NB4 (cell line): ENCODE data around the gene TUBGCP3.

Experiments used
- DNase-seq: peaks from one replicate; pipeline ENCODE4 v3.0.0; 2010; ENCODE audit warnings: low read depth
- H3K4me3 ChIP-seq: one replicate; pipeline ENCODE4 v1.5.1; 2011; ENCODE audit warnings: mild to moderate bottlenecking, low read depth, low read length, moderate library complexity
- CTCF ChIP-seq: IDR thresholded peaks from one replicate; pipeline ENCODE4 v1.5.1; 2012; ENCODE audit warnings: low read depth, low read length
- MYC ChIP-seq: IDR thresholded peaks from 2 replicates; pipeline ENCODE4 v1.6.1; 2011; ENCODE audit warnings: low read depth, low read length
- POLR2A ChIP-seq: IDR thresholded peaks from 2 replicates; pipeline ENCODE4 v1.6.1; 2011; ENCODE audit warnings: mild to moderate bottlenecking; ENCODE audit not compliant: insufficient read length; ENCODE audit errors: extremely low read depth
- TF ChIP-seq, protein P1 (sequence below): IDR thresholded peaks from 2 replicates; pipeline ENCODE4 v1.6.1; 2011; ENCODE audit warnings: low read depth, low read length

Gene TUBGCP3

GRCh38 chr13:112596235-112596634 is 8.3 kb upstream of the TUBGCP3 start:
- no peak for DNase-seq
- H3K4me3 ChIP-seq = no peak overlapping the region
- TF ChIP-seq CTCF (no peak), POLR2A (no peak), MYC (no peak)
- TF ChIP-seq, protein P1, sequence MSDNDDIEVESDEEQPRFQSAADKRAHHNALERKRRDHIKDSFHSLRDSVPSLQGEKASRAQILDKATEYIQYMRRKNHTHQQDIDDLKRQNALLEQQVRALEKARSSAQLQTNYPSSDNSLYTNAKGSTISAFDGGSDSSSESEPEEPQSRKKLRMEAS = no peak

DNA sequence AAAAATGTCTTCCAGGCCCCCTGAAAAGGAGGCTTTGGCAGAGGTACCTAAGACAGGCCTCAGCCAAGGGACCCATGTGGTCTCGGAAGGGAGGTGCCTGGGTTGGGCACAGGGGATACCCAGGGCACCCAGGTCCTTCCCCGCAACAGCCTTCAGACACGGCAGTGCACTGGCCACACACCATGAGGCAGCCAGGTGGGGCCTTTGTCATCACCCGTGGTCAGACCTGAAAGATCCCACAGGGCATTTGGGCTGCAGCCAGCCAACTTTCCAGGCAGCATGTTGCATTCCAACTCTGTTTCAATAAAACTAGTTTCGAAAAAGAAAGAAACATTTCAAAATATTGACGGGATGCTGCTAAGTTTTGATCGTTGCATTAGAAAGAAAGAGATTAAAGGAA is 4.7 kb upstream of the TUBGCP3 start:
- no peak for DNase-seq
- TF ChIP-seq MYC (no peak), POLR2A (no peak), CTCF (no peak)
- TF ChIP-seq, protein P1 = no peak
- no peak overlapping the region for H3K4me3 ChIP-seq

- no peak for TF ChIP-seq CTCF
- TF ChIP-seq MYC = no peak
- TF ChIP-seq POLR2A = no peak
- TF ChIP-seq, protein P1 = no peak
These were observed 4.2 kb upstream of the TUBGCP3 start for GRCh38 chr13:112592181-112592580.

GRCh38 chr13:112588490-112589297 is 741 bp upstream of the TUBGCP3 start:
- TF ChIP-seq CTCF (no peak), POLR2A (no peak), MYC (no peak)
- TF ChIP-seq, protein P1 = no peak
- DNase-seq = peak; percentile 59

More at GRCh38 chr13:112592181-112592580, 4.2 kb upstream of the TUBGCP3 start:
- no peak for DNase-seq
- H3K4me3 ChIP-seq = no peak overlapping the region

DNA sequence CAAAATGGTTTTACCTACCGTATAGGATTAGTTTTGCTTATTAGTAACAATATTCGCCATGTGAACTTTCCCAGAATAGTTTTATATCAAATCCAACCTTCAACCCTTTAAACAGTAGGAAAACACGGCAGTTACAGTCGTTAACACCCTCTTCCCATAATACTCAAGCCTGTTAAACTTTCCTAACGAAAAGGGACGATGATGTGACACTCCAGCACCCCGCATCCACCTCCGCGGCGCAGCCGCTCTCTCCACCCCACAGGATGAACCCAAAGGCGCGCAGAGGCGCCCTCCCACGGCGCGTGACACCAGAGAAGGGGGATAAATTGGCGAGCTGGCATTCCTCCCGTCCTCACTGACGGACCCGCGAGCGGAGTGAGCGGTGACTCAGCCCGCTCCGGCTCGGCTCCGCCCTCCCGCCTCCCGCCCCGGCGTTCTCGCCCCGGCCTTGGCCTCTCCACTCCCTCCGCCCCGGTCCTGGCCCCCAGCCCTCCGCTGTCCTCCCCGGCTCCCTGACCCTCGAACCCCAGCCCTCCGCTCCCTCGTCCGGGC is 665 bp downstream of the TUBGCP3 start:
- TF ChIP-seq CTCF (peak; percentile 6), MYC (peak; percentile 60; the same call in 1 of the 2 replicates), POLR2A (no peak)
- TF ChIP-seq, protein P1 = peak; percentile 51
- H3K4me3 ChIP-seq = peak overlapping the region; percentile 96
- DNase-seq = peak; percentile 89

More at GRCh38 chr13:112588490-112589297, 741 bp upstream of the TUBGCP3 start:
- H3K4me3 ChIP-seq = peak overlapping the region; percentile 96
